GM12878 (cell line): ENCODE measurements around the gene TMEM184C. TPM values are rescaled to one million over a fixed set of nuclear protein-coding genes. Genes with fewer than 3 reads are reported as not detected.

Source experiments
- ATAC-seq: fragments of 200-7000 bp; cut with Tn5 transposase; 3 replicates; pipeline ENCODE4 v1.9.1; 2020; ENCODE audit warnings: mild to moderate bottlenecking, moderate library complexity
- BruUV-seq: library from RNA; stranded (reverse); fragments of 400-500 nt; replicated peaks from 2 replicates; lab custom pipeline; 2021; lab: Mats Ljungman, UMichigan
- CTCF ChIA-PET: fragments of 300-600 bp; sonication (Branson Sonifier 250); formaldehyde crosslinking; extraction: SDS; loops from one replicate; lab custom pipeline; 2021; ENCODE audit warnings: inconsistent platforms; lab: Yijun Ruan, JAX
- POLR2A ChIA-PET: fragments of 350-600 bp; formaldehyde crosslinking; extraction: SDS; loops from one replicate; lab custom pipeline; 2021; ENCODE audit warnings: inconsistent platforms; lab: Charles Lee
- RAD21 ChIA-PET: fragments of 300-600 bp; sonication (Branson Sonifier 250); formaldehyde crosslinking; loops from one replicate; lab custom pipeline; 2023; ENCODE audit warnings: antibody characterized with exemption; ENCODE audit not compliant: unreplicated experiment; lab: Charles Lee
- SMC1A ChIA-PET: fragments of 300-600 bp; sonication (Branson Sonifier 250); formaldehyde crosslinking; loops from one replicate; lab custom pipeline; 2023; ENCODE audit not compliant: unreplicated experiment, uncharacterized antibody; lab: Charles Lee
- DNase-seq: peaks from one replicate; pipeline ENCODE4 v3.0.0-alpha.2; 2011; ENCODE audit warnings: low read depth, low spot score
- FAIRE-seq: peaks from 3 replicates; lab custom pipeline; 2011; peaks lifted over from hg19 to GRCh38; lab: Jason Lieb, UNC
- H2AFZ ChIP-seq: 2 replicates; pipeline ENCODE4 v1.6.0; 2011; ENCODE audit warnings: low read depth, low read length, control low read depth; ENCODE audit not compliant: control insufficient read depth
- H3K27ac ChIP-seq: 2 replicates; pipeline ENCODE4 v1.5.1; 2011; ENCODE audit warnings: control low read depth; ENCODE audit not compliant: control insufficient read depth, insufficient read depth
- H3K27me3 ChIP-seq, 2 experiments: replicated peaks in 1 of 2; 2 replicates each; pipeline versions ENCODE4 v1.6.0 to v1.6.1; 2011; ENCODE audit warnings: low read length in 1 of 2; ENCODE audit not compliant: control insufficient read depth in 2 of 2, insufficient read depth in 2 of 2
- H3K36me3 ChIP-seq, 2 experiments: 2 replicates each; pipeline ENCODE4 v1.5.1; 2011; ENCODE audit warnings: low read length in 1 of 2; ENCODE audit not compliant: control insufficient read depth in 2 of 2, insufficient read depth in 2 of 2
- H3K4me1 ChIP-seq: 2 replicates; pipeline ENCODE4 v1.6.1; 2011; ENCODE audit warnings: mild to moderate bottlenecking, low read length, moderate library complexity, mixed read lengths; ENCODE audit not compliant: control insufficient read depth, insufficient read depth
- H3K4me2 ChIP-seq: 2 replicates; pipeline ENCODE4 v1.6.0; 2011; ENCODE audit warnings: control low read depth; ENCODE audit not compliant: control insufficient read depth, insufficient read depth
- H3K4me3 ChIP-seq: fragments of 200-600 bp; sonication (generic); 2 replicates; pipeline ENCODE4 v1.5.1; 2016
- H3K79me2 ChIP-seq: 2 replicates; pipeline ENCODE4 v1.6.0; 2011; ENCODE audit warnings: low read length; ENCODE audit not compliant: control insufficient read depth, insufficient read depth
- H3K9ac ChIP-seq: 2 replicates; pipeline ENCODE4 v1.8.0; 2011; ENCODE audit warnings: low read length, control low read depth, mixed read lengths; ENCODE audit not compliant: control insufficient read depth, insufficient read depth
- H3K9me3 ChIP-seq: replicated peaks from 3 replicates; pipeline ENCODE4 v1.5.1; 2011; ENCODE audit warnings: mild to moderate bottlenecking, low read length; ENCODE audit not compliant: control insufficient read depth, insufficient read depth
- H4K20me1 ChIP-seq: 2 replicates; pipeline ENCODE4 v1.6.0; 2011; ENCODE audit not compliant: control insufficient read depth, insufficient read depth
- BCLAF1 ChIP-seq: fragments of 450-650 bp; IDR thresholded peaks from 2 replicates; pipeline ENCODE4 v1.6.1; 2017; ENCODE audit warnings: antibody characterized with exemption, mild to moderate bottlenecking, moderate library complexity
- BMI1 ChIP-seq: fragments of 450-650 bp; IDR thresholded peaks from 2 replicates; pipeline ENCODE4 v1.6.1; 2016; ENCODE audit warnings: mild to moderate bottlenecking, moderate library complexity, borderline replicate concordance
- CBX3 ChIP-seq: fragments of 200-600 bp; sonication (generic); IDR thresholded peaks from 2 replicates; pipeline ENCODE4 v1.6.1; 2016; ENCODE audit warnings: low read depth, borderline replicate concordance
- CHD4 ChIP-seq: fragments of 200-600 bp; sonication (generic); IDR thresholded peaks from 2 replicates; pipeline ENCODE4 v1.6.1; 2016; ENCODE audit warnings: mild to moderate bottlenecking
- CUX1 ChIP-seq: IDR thresholded peaks from 2 replicates; pipeline ENCODE4 v1.6.1; 2012; ENCODE audit warnings: improper control_type of control experiment, low read depth, low read length; ENCODE audit not compliant: insufficient replicate concordance
- FOS ChIP-seq: IDR thresholded peaks from 3 replicates; pipeline ENCODE4 v1.6.1; 2011; ENCODE audit warnings: borderline replicate concordance; ENCODE audit not compliant: insufficient read length; ENCODE audit errors: extremely low read depth
- JUNB ChIP-seq: IDR thresholded peaks from 2 replicates; pipeline ENCODE4 v1.6.1; 2016; ENCODE audit warnings: antibody characterized with exemption, mild to moderate bottlenecking
- NR2C1 ChIP-seq: fragments of 450-650 bp; IDR thresholded peaks from 2 replicates; pipeline ENCODE4 v1.6.1; 2017; ENCODE audit warnings: antibody characterized with exemption, mild to moderate bottlenecking, moderate library complexity
- RAD51 ChIP-seq: fragments of 450-650 bp; IDR thresholded peaks from 2 replicates; pipeline ENCODE4 v1.6.1; 2016; ENCODE audit warnings: moderate library complexity, mild to moderate bottlenecking, inconsistent platforms
- RB1 ChIP-seq: fragments of 450-650 bp; formaldehyde crosslinking; IDR thresholded peaks from 2 replicates; pipeline ENCODE4 v1.6.1; 2017; ENCODE audit warnings: mild to moderate bottlenecking, borderline replicate concordance
- RCOR1 ChIP-seq: conservative IDR thresholded peaks from 2 replicates; pipeline ENCODE4 v1.6.1; 2012; ENCODE audit warnings: low read depth, low read length, improper control_type of control experiment
- WGBS: methylation state at CpG from one replicate; pipeline ENCODE4 v1.1.6; 2016; ENCODE audit warnings: low lambda C conversion rate; ENCODE audit not compliant: insufficient replicate concordance, insufficient coverage; ENCODE audit errors: missing lambda C conversion rate; 5-methylcytosine and 5-hydroxymethylcytosine counted together
- in situ Hi-C: fragments of 300-500 bp; cut with MboI; formaldehyde crosslinking; loops from 9 replicates; pipeline ENCODE4 v1.14.3; 2018; ENCODE audit warnings: mixed read lengths
- intact Hi-C: fragments of 100-400 bp; cut with micrococcal nuclease; formaldehyde crosslinking; loops from one replicate; pipeline ENCODE4 v1.14.2; 2022; ENCODE audit not compliant: unreplicated experiment
- polyA plus RNA-seq, 11 experiments: library from polyadenylated mRNA; depleted of rRNA in 4 of 11; unstranded in 6 of 11; stranded (reverse) in 5 of 11; fragments of >200 nt; fragmentation: Nextera tagmentation in 4 of 11; fragmentation: Illumina TruSeq in 1 of 11; extraction: Ambion mirVana in 4 of 11; extraction: Trizol in 1 of 11; gene quantifications; 1 replicate in 1 of 11; 2 replicates in 10 of 11; pipeline versions ENCODE4 v1.2.1 to v1.2.3, GENCODE V29; 2011 to 2016; ENCODE audit warnings: inconsistent platforms in 2 of 11, missing spikeins in 2 of 11, low read depth in 1 of 11
- total RNA-seq, 4 experiments: library from RNA; depleted of rRNA in 3 of 4; stranded (reverse); fragments of >200 nt in 3 of 4; fragmentation: Illumina TruSeq in 1 of 4; extraction: Trizol in 1 of 4; gene quantifications; 2 replicates each; pipeline versions ENCODE4 v1.2.1 to v1.2.3, GENCODE V29; 2013 to 2021

Gene TMEM184C
- total and polyA plus RNA-seq, 10 of the 15 experiments (the other 5 are each of a cell fraction or from before 2014, with no cell fraction given) = 3.4 to 22.6 (median 18.2) TPM

- Histone ChIP-seq H3K79me2 (no peaks in the 10 kb centered on the region), H3K27me3 (no peaks in the 10 kb centered on the region), H4K20me1 (no peaks in the 10 kb centered on the region), H3K4me3 (no peak overlapping the region), H3K4me2 (no peak overlapping the region), H3K9ac (no peak overlapping the region), H3K9me3 (no peaks in the 10 kb centered on the region), H2AFZ (no peak overlapping the region), H3K36me3 (no peaks in the 10 kb centered on the region), H3K27ac (no peak overlapping the region), H3K4me1 (no peaks in the 10 kb centered on the region; the same call in 1 of the 2 replicates)
- TF ChIP-seq NR2C1 (no peak), RAD51 (no peak), BMI1 (no peak), JUNB (no peak), CUX1 (no peak), BCLAF1 (no peak), RB1 (no peak), FOS (no peak), CBX3 (no peak), CHD4 (no peak), RCOR1 (no peak)
- ATAC-seq (no peak), DNase-seq (no peak), FAIRE-seq (no peak)
- BruUV-seq = no TSS peak
- RAD21 ChIA-PET = interaction anchor here (1.3 kb wide), 1 partner anchor 13 kb away, joined by 3 read pairs; no protein-coding TSS in a partner anchor
- POLR2A ChIA-PET = no interaction called here
- CTCF ChIA-PET = interaction anchor here (2.3 kb wide), 1 partner anchor 14 kb away, joined by 9 read pairs; no protein-coding TSS in a partner anchor
- SMC1A ChIA-PET = no interaction called here
- 15% methylated on average over 3 of the region's 3 CpGs for WGBS
- intact Hi-C loops = no loop called here
- in situ Hi-C loops = no loop called here
Observed at GRCh38 chr4:147576084-147576483, 41.1 kb upstream of the TMEM184C start.
